ENCODE data around the gene ANKMY1.

GRCh38 chr2:240532031-240532775 is 25.6 kb downstream of the ANKMY1 start:
- TF ChIP-seq, protein P1, sequence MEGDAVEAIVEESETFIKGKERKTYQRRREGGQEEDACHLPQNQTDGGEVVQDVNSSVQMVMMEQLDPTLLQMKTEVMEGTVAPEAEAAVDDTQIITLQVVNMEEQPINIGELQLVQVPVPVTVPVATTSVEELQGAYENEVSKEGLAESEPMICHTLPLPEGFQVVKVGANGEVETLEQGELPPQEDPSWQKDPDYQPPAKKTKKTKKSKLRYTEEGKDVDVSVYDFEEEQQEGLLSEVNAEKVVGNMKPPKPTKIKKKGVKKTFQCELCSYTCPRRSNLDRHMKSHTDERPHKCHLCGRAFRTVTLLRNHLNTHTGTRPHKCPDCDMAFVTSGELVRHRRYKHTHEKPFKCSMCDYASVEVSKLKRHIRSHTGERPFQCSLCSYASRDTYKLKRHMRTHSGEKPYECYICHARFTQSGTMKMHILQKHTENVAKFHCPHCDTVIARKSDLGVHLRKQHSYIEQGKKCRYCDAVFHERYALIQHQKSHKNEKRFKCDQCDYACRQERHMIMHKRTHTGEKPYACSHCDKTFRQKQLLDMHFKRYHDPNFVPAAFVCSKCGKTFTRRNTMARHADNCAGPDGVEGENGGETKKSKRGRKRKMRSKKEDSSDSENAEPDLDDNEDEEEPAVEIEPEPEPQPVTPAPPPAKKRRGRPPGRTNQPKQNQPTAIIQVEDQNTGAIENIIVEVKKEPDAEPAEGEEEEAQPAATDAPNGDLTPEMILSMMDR (IDR thresholded peaks at IDR 0.05; ENCODE audit: low read depth, low read length) = no peak
- TF ChIP-seq EZH2phosphoT487 (IDR thresholded peaks at IDR 0.05; ENCODE audit: low read depth) = no peak

Measured in OCI-LY3 (cell line).